Astrocyte of the cerebellum (primary cell): ENCODE data around the gene CUL7.
A peak's percentile ranks its signal among the peaks of the same experiment; 100 is the strongest.

ENCODE experiments used
- DNase-seq: peaks from one replicate; pipeline ENCODE4 v3.0.0-alpha.2; 2011; ENCODE audit warnings: low read depth
- H3K4me3 ChIP-seq: 2 replicates; pipeline ENCODE4 v1.5.1; 2011; ENCODE audit warnings: mild to moderate bottlenecking, low read depth, low read length, moderate library complexity
- CTCF ChIP-seq: IDR thresholded peaks from 2 replicates; pipeline ENCODE4 v1.5.1; 2012; ENCODE audit warnings: low read length, low read depth, moderate library complexity, mild to moderate bottlenecking; ENCODE audit errors: missing control alignments
- in situ Hi-C: cut with HindIII; loops from 2 replicates; pipeline ENCODE4 v1.10.0; 2017; ENCODE audit warnings: low sequenced_read_pairs

CUL7 gene

GRCh38 chr6:43093436-43094289 is 40.0 kb upstream of the CUL7 start:
- in situ Hi-C loops, result no loop called here
- no peak for DNase-seq
- no peak for TF ChIP-seq CTCF
- H3K4me3 ChIP-seq, result peak overlapping the region; percentile 27

DNA sequence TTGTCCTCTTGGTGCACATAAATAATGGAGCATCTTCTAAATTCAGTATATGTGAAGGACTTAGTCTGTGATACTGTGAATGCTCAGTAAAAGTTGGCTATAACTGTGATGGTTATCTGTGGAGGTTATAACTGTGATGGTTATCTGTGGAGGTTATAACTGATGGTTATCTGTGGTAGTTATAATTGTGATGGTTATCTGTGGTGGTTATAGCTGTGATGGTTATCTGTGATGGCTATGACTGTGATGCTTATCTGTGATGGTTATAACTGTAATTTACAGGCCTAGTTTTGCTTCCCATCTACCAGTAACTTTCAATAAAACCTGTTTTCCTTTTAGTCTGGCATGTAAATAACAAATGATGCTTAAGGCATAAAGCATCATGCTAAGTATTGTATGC is 39.0 kb upstream of the CUL7 start:
- H3K4me3 ChIP-seq, result no peak overlapping the region
- in situ Hi-C loops, result no loop called here
- TF ChIP-seq CTCF, result no peak
- DNase-seq, result no peak

- no peak for DNase-seq
- in situ Hi-C loops, result no loop called here
- no peak for TF ChIP-seq CTCF
- H3K4me3 ChIP-seq, result no peak overlapping the region
Measured at GRCh38 chr6:43091436-43091991, 37.9 kb upstream of the CUL7 start.

DNA sequence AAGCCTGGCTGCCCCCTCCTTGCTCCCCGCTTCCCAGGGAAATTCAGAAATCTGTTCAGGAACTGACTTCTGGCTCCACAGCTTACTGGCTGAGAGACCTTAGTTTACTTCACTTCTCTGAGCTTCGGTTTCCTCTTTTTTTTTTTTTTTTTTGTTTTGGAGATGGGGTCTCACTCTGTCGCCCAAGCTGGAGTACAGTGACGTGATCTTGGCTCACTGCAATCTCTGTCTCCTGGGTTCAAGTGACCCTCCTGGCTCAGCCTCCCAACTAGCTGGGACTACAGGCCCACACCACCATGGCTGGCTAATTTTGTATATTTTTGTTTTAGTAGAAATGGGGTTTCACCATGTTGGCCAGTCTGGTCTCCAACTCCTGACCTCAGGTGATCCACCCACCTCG is 37.4 kb upstream of the CUL7 start:
- in situ Hi-C loops, result no loop called here
- TF ChIP-seq CTCF, result no peak
- H3K4me3 ChIP-seq, result no peak overlapping the region

GRCh38 chr6:43090559-43090956 is 36.9 kb upstream of the CUL7 start:
- TF ChIP-seq CTCF, result no peak
- no peak for DNase-seq
- H3K4me3 ChIP-seq, result no peak overlapping the region
- in situ Hi-C loops, result no loop called here

More for the DNA sequence above, 37.4 kb upstream of the CUL7 start:
- DNase-seq, result no peak

- DNase-seq, result no peak
- in situ Hi-C loops, result no loop called here
- no peak for TF ChIP-seq CTCF
- no peak overlapping the region for H3K4me3 ChIP-seq
Measured at GRCh38 chr6:43089874-43090558, 36.4 kb upstream of the CUL7 start.
